Panc1 (cell line): Measurements from ENCODE around the gene KDM1B. TPM values are rescaled to one million over a fixed set of nuclear protein-coding genes. Genes with fewer than 3 reads are reported as not detected.
A peak's percentile ranks its signal among the peaks of the same experiment; 100 is the strongest.

Source experiments
- ATAC-seq: fragments of 200-7000 bp; cut with Tn5 transposase; 2 replicates; pipeline ENCODE4 v1.9.1; 2020; ENCODE audit warnings: mild to moderate bottlenecking, moderate library complexity
- BruUV-seq: library from RNA; stranded (reverse); fragments of 400-500 nt; replicated peaks from 2 replicates; lab custom pipeline; 2021; lab: Mats Ljungman, UMichigan
- CTCF ChIA-PET: fragments of 300-600 bp; sonication (Branson Sonifier 250); formaldehyde crosslinking; loops from one replicate; lab custom pipeline; 2022; ENCODE audit warnings: antibody characterized with exemption; lab: Charles Lee
- POLR2A ChIA-PET: fragments of 300-600 bp; sonication (Branson Sonifier 250); formaldehyde crosslinking; loops from one replicate; lab custom pipeline; 2022; ENCODE audit warnings: antibody characterized with exemption; lab: Charles Lee
- DNase-seq: peaks from one replicate; pipeline ENCODE4 v3.0.0-alpha.2; 2010; ENCODE audit warnings: low read depth, low spot score
- H3K27ac ChIP-seq: 2 replicates; pipeline ENCODE4 v1.5.1; 2011; ENCODE audit warnings: mild to moderate bottlenecking, low read length, inconsistent platforms
- H3K27me3 ChIP-seq: fragments of 200-500 bp; sonication (Bioruptor generic); 2 replicates; pipeline ENCODE4 v1.6.0; 2014; ENCODE audit warnings: low read length, inconsistent platforms; ENCODE audit not compliant: control insufficient read depth, insufficient read depth
- H3K36me3 ChIP-seq: fragments of 200-500 bp; sonication (Bioruptor generic); 2 replicates; pipeline ENCODE4 v1.5.1; 2014; ENCODE audit warnings: inconsistent platforms, mild to moderate bottlenecking, low read length, moderate library complexity; ENCODE audit not compliant: control insufficient read depth, insufficient read depth
- H3K4me1 ChIP-seq: 2 replicates; pipeline ENCODE4 v1.5.1; 2011; ENCODE audit warnings: inconsistent platforms, mild to moderate bottlenecking, low read length, moderate library complexity; ENCODE audit not compliant: control insufficient read depth, insufficient read depth
- H3K4me3 ChIP-seq, 2 experiments: 2 replicates each; pipeline ENCODE4 v1.5.1; 2011 to 2012; ENCODE audit warnings: low read depth in 2 of 2, low read length in 2 of 2, mild to moderate bottlenecking in 2 of 2, inconsistent platforms in 1 of 2, moderate library complexity in 1 of 2
- H3K9me3 ChIP-seq: fragments of 200-500 bp; sonication (Bioruptor generic); 2 replicates; pipeline ENCODE4 v1.5.1; 2014; ENCODE audit warnings: low read depth, mild to moderate bottlenecking, inconsistent platforms, low read length, moderate library complexity; ENCODE audit not compliant: control insufficient read depth, insufficient read depth
- CTCF ChIP-seq: fragments of 450-650 bp; IDR thresholded peaks from 2 replicates; pipeline ENCODE4 v1.5.1; 2017; ENCODE audit warnings: mild to moderate bottlenecking
- POLR2AphosphoS5 ChIP-seq: IDR thresholded peaks from 2 replicates; pipeline ENCODE4 v1.6.1; 2012; ENCODE audit warnings: mild to moderate bottlenecking, low read depth, low read length, moderate library complexity
- REST ChIP-seq, 2 experiments: IDR thresholded peaks; 2 replicates each; pipeline ENCODE4 v1.6.1; 2011 to 2012; ENCODE audit warnings: low read depth in 2 of 2, control low read depth in 1 of 2, low read length in 1 of 2, mild to moderate bottlenecking in 1 of 2, moderate library complexity in 1 of 2; ENCODE audit not compliant: insufficient read depth in 1 of 2
- SIN3A ChIP-seq: IDR thresholded peaks from 2 replicates; pipeline ENCODE4 v1.6.1; 2012; ENCODE audit warnings: low read depth, mild to moderate bottlenecking, low read length, moderate library complexity, borderline replicate concordance; ENCODE audit not compliant: insufficient read depth
- TCF7L2 ChIP-seq: IDR thresholded peaks from 2 replicates; pipeline ENCODE4 v1.6.1; 2011; ENCODE audit warnings: mild to moderate bottlenecking, low read depth, low read length, inconsistent platforms
- in situ Hi-C: cut with HindIII; loops from 2 replicates; pipeline ENCODE4 v1.10.0; 2016; ENCODE audit warnings: low sequenced_read_pairs, low pct_unique_long_range_greater_than_20kb
- intact Hi-C: fragments of 100-400 bp; cut with micrococcal nuclease; formaldehyde crosslinking; loops from one replicate; pipeline ENCODE4 v1.10.0; 2022; ENCODE audit not compliant: unreplicated experiment
- total RNA-seq: library from RNA; stranded (reverse); gene quantifications from one replicate; pipeline ENCODE4 v1.2.1, GENCODE V29; 2021; ENCODE audit not compliant: unreplicated experiment

The KDM1B gene
- total RNA-seq, 1 experiment from 2014 or later = 27.1 TPM

DNA sequence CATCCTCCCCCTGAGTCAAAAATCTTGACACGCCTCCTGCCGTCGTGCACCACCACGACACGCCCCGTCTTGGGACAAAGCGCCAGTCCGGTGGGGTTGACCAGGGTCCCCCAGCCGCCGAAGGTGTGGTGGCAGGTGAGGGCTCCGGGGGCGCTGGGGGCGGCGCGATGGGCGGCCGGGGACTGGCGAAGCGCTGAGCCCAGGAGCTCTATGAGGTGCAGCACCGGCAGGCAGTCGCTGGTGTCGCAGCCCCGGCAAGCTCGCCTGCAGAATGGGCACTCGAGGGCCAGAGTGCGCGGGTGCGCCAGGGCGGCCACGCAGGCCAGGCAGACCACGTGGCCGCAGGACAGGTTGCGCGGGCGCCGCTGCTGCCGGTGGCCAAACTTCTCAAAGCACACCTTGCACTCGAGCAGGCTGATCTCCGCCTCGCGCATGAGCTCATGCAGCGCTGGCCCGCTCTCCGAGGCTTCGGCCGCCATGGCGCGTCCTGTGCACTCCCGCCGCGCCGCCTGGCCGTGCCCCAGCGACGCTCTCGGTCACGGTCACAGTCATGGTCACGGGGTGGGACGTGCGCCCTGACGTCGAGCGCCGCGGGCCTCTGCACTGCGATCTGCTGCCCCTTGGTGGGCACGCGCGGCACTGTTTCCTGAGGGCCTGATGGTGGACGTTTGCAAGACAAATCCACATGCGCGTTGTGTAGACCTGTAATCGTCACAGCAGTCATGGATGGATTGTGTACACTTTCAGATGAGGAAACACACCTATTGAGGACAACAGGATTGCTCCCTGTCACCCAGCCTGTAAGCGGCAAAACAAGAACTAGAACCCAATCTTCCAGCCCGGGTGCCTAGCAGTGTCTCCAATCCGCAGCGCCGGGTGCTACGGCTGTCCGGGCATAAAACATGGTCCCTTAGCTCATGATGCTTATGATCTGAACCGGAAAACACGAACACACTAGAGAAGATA is 32.8 kb upstream of the KDM1B start, which contains the start of gene NHLRC1:
TSS of gene NHLRC1 (minus strand) at position 550 of the 966 bp plus-strand sequence. CDS start at position 479, 71 bp downstream.
- DNase-seq (peak; percentile 76), ATAC-seq (peak; percentile 99)
- no peaks in the 10 kb centered on the region for H3K9me3 ChIP-seq
- H3K4me3 ChIP-seq = peak within 1 kb of the TSS; percentile 49 to 69
- no peaks in the 10 kb centered on the region for H3K36me3 ChIP-seq
- H3K27me3 ChIP-seq = no peaks in the 10 kb centered on the region
- H3K27ac ChIP-seq = peak within 1 kb of the TSS; percentile 86
- TF ChIP-seq POLR2AphosphoS5 (no peak), CTCF (peak; percentile 93), SIN3A (no peak), TCF7L2 (peak; percentile 26; the same call in 1 of the 2 replicates), REST (IDR thresholded peaks at IDR 0.05; ENCODE audit: insufficient read depth in 1 of 2, low read depth in 2 of 2, low read length in 1 of 2) (0 out of 4 replicates have a peak, but pooled peaks of 1 of the 2 experiments have one; percentile 52)
- CTCF ChIA-PET = interaction anchor here (0.5 to 0.8 kb wide), 5 partner anchors 42 to 790 kb away, joined by 3 to 4 read pairs (median 3); no protein-coding TSS in a partner anchor
- POLR2A ChIA-PET = no interaction called here
- H3K4me1 ChIP-seq = no peaks in the 10 kb centered on the region
- intact Hi-C loops (loop anchor here (10.0 kb wide), 3 partner anchors 138 to 308 kb away; partner anchors contain the start of gene KIF13A), in situ Hi-C loops (no loop called here)
- no TSS peak for BruUV-seq

DNA sequence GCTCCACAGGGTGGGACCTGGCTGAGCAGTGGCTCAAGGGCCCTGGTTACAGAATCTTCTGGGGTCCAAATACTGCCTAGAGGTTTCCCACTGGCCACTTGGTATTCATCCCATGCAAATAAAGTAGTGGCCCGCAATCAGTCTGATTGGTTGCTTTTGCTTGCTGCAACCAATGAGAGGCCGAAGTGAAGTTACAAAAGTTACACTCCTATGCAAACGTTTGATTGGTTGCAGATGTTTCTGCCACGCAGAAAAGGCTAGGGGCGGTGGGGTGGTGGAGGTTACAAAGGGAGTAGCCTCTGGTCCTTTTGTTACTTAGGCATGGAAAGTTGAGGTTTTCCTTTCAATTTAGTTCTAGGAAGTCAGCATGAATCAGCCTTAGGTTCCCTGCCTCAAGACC is 29.1 kb upstream of the KDM1B start:
- ChIA-PET POLR2A (no interaction called here), CTCF (no interaction called here)
- no peaks in the 10 kb centered on the region for H3K27me3 ChIP-seq
- H3K4me1 ChIP-seq = no peaks in the 10 kb centered on the region
- DNase-seq (no peak), ATAC-seq (no peak)
- no peak for TF ChIP-seq SIN3A
- no peak for TF ChIP-seq POLR2AphosphoS5
- no peak for TF ChIP-seq TCF7L2
- no peaks in the 10 kb centered on the region; the same call in 1 of the 2 replicates for H3K36me3 ChIP-seq
- H3K4me3 ChIP-seq = no peak overlapping the region
- H3K27ac ChIP-seq = no peak overlapping the region
- no peaks in the 10 kb centered on the region for H3K9me3 ChIP-seq
- no TSS peak for BruUV-seq
- intact Hi-C loops (loop anchor here (10.0 kb wide), 3 partner anchors 141 to 311 kb away; partner anchors contain the start of gene KIF13A), in situ Hi-C loops (no loop called here)
